OCI-LY3 (cell line): ENCODE measurements around the gene RAB12.

Experiments
- EZH2phosphoT487 ChIP-seq: fragments of 200-600 bp; shearing (Covaris generic); IDR thresholded peaks from 2 replicates; pipeline ENCODE4 v1.6.1; 2018; ENCODE audit warnings: antibody characterized with exemption, mixed run types, low read depth
- TF ChIP-seq, protein P1 (sequence below): fragments of 200-600, 300-600 bp; sonication (generic); IDR thresholded peaks from 2 replicates; pipeline ENCODE4 v1.5.1; 2014; ENCODE audit warnings: antibody characterized with exemption, low read length, low read depth

- TF ChIP-seq, protein P1, sequence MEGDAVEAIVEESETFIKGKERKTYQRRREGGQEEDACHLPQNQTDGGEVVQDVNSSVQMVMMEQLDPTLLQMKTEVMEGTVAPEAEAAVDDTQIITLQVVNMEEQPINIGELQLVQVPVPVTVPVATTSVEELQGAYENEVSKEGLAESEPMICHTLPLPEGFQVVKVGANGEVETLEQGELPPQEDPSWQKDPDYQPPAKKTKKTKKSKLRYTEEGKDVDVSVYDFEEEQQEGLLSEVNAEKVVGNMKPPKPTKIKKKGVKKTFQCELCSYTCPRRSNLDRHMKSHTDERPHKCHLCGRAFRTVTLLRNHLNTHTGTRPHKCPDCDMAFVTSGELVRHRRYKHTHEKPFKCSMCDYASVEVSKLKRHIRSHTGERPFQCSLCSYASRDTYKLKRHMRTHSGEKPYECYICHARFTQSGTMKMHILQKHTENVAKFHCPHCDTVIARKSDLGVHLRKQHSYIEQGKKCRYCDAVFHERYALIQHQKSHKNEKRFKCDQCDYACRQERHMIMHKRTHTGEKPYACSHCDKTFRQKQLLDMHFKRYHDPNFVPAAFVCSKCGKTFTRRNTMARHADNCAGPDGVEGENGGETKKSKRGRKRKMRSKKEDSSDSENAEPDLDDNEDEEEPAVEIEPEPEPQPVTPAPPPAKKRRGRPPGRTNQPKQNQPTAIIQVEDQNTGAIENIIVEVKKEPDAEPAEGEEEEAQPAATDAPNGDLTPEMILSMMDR = no peak
- no peak for TF ChIP-seq EZH2phosphoT487
These were observed 17.9 kb downstream of the RAB12 start for GRCh38 chr18:8627107-8627472.
